IMR-90 (cell line): ENCODE data around the gene KCNJ18. TPM values are rescaled to one million over a fixed set of nuclear protein-coding genes. Genes with fewer than 3 reads are reported as not detected.
"Not testable (repeated sequence)": the region's sequence is repeated elsewhere in the genome, so short reads cannot be mapped to it uniquely, and the experiment has no call there.

Source experiments
- ATAC-seq: fragments of 200-7000 bp; cut with Tn5 transposase; 2 replicates; pipeline ENCODE4 v1.9.1; 2020; ENCODE audit warnings: low read depth, mild to moderate bottlenecking, moderate library complexity
- BruUV-seq: library from RNA; stranded (reverse); fragments of 400-500 nt; replicated peaks from 2 replicates; lab custom pipeline; 2021; lab: Mats Ljungman, UMichigan
- CTCF ChIA-PET: fragments of 300-600 bp; formaldehyde crosslinking; extraction: SDS; loops from one replicate; lab custom pipeline; 2021; ENCODE audit warnings: antibody characterized with exemption; lab: Yijun Ruan, JAX
- POLR2A ChIA-PET: fragments of 300-600 bp; sonication (Branson Sonifier 250); formaldehyde crosslinking; loops from one replicate; lab custom pipeline; 2022; ENCODE audit warnings: antibody characterized with exemption; ENCODE audit not compliant: unreplicated experiment; lab: Charles Lee
- DNase-seq: peaks from one replicate; pipeline ENCODE4 v3.0.0; 2013
- H2AFZ ChIP-seq: replicated peaks from 2 replicates; pipeline ENCODE3; 2013; ENCODE audit warnings: low read length, mild to moderate bottlenecking; ENCODE audit not compliant: poor library complexity
- H2AK5ac ChIP-seq: 2 replicates; pipeline ENCODE4 v1.6.1; 2013; ENCODE audit warnings: low read depth, low read length, inconsistent platforms
- H2AK9ac ChIP-seq: replicated peaks from 2 replicates; pipeline ENCODE3; 2013; ENCODE audit warnings: mild to moderate bottlenecking, low read depth, low read length, moderate library complexity; ENCODE audit not compliant: poor library complexity
- H2BK120ac ChIP-seq: 2 replicates; pipeline ENCODE4 v1.6.1; 2013; ENCODE audit warnings: low read depth, low read length, inconsistent platforms
- H2BK15ac ChIP-seq: 3 replicates; pipeline ENCODE4 v1.6.1; 2013; ENCODE audit warnings: low read depth, low read length, inconsistent platforms
- H2BK20ac ChIP-seq: 2 replicates; pipeline ENCODE4 v1.6.1; 2013; ENCODE audit warnings: low read depth, mild to moderate bottlenecking, inconsistent platforms, low read length, moderate library complexity
- H2BK5ac ChIP-seq: 2 replicates; pipeline ENCODE4 v1.6.1; 2013; ENCODE audit warnings: mild to moderate bottlenecking, low read depth, low read length, inconsistent platforms; ENCODE audit not compliant: poor library complexity, severe bottlenecking
- H3K14ac ChIP-seq: replicated peaks from 2 replicates; pipeline ENCODE4 v1.6.1; 2013; ENCODE audit warnings: low read depth, low read length, inconsistent platforms
- H3K18ac ChIP-seq: 2 replicates; pipeline ENCODE4 v1.6.1; 2013; ENCODE audit warnings: low read depth, low read length, control low read depth
- H3K23ac ChIP-seq: 2 replicates; pipeline ENCODE4 v1.6.1; 2013; ENCODE audit warnings: low read depth, low read length, inconsistent platforms
- H3K27ac ChIP-seq: 2 replicates; pipeline ENCODE4 v1.5.1; 2013; ENCODE audit warnings: mild to moderate bottlenecking, control low read depth, low read length; ENCODE audit not compliant: insufficient read depth
- H3K27me3 ChIP-seq: 2 replicates; pipeline ENCODE4 v1.6.1; 2013; ENCODE audit warnings: low read length; ENCODE audit not compliant: control insufficient read depth, insufficient read depth
- H3K36me3 ChIP-seq: 2 replicates; pipeline ENCODE4 v1.6.1; 2013; ENCODE audit warnings: low read length, mixed read lengths; ENCODE audit not compliant: control insufficient read depth, insufficient read depth
- H3K4ac ChIP-seq: 2 replicates; pipeline ENCODE4 v1.6.1; 2013; ENCODE audit warnings: low read depth, low read length, inconsistent platforms
- H3K4me1 ChIP-seq: 2 replicates; pipeline ENCODE4 v1.6.1; 2013; ENCODE audit warnings: low read length, mixed read lengths; ENCODE audit not compliant: control insufficient read depth, insufficient read depth
- H3K4me2 ChIP-seq: 2 replicates; pipeline ENCODE4 v1.6.1; 2013; ENCODE audit warnings: low read depth, mild to moderate bottlenecking, control low read depth, low read length, moderate library complexity
- H3K4me3 ChIP-seq: 2 replicates; pipeline ENCODE4 v1.5.1; 2013; ENCODE audit warnings: low read depth, mild to moderate bottlenecking, control low read depth, low read length, moderate library complexity; ENCODE audit not compliant: insufficient read depth
- H3K56ac ChIP-seq: 2 replicates; pipeline ENCODE4 v1.6.1; 2013; ENCODE audit warnings: low read length, inconsistent platforms; ENCODE audit not compliant: insufficient read depth; ENCODE audit errors: extremely low read depth
- H3K79me1 ChIP-seq, 2 experiments: 2 replicates each; pipeline ENCODE4 v1.6.1; 2013; ENCODE audit warnings: low read length in 2 of 2, inconsistent platforms in 1 of 2, low read depth in 1 of 2
- H3K9ac ChIP-seq: 2 replicates; pipeline ENCODE4 v1.6.1; 2013; ENCODE audit warnings: low read depth, low read length, control low read depth
- H3K9me1 ChIP-seq: 2 replicates; pipeline ENCODE4 v1.6.1; 2013; ENCODE audit warnings: low read length, inconsistent platforms; ENCODE audit not compliant: insufficient read depth
- H3K9me3 ChIP-seq: 2 replicates; pipeline ENCODE4 v1.6.1; 2013; ENCODE audit warnings: low read length; ENCODE audit not compliant: control insufficient read depth, insufficient read depth
- H4K20me1 ChIP-seq: 2 replicates; pipeline ENCODE4 v1.6.1; 2013; ENCODE audit warnings: low read length, inconsistent platforms; ENCODE audit not compliant: insufficient read depth
- H4K5ac ChIP-seq: 2 replicates; pipeline ENCODE4 v1.6.1; 2013; ENCODE audit warnings: mild to moderate bottlenecking, low read depth, low read length, control low read depth
- H4K8ac ChIP-seq, 2 experiments: 2 replicates each; pipeline ENCODE4 v1.6.1; 2013; ENCODE audit warnings: low read depth in 2 of 2, low read length in 2 of 2, control low read depth in 1 of 2, inconsistent platforms in 1 of 2
- H4K91ac ChIP-seq: 2 replicates; pipeline ENCODE4 v1.6.1; 2013; ENCODE audit warnings: low read depth, low read length, inconsistent platforms; ENCODE audit not compliant: insufficient read depth
- WGBS, 2 experiments: methylation state at CpG; one replicate each; pipeline versions ENCODE4 v1.1.5 to v1.1.7; 2013; ENCODE audit warnings: missing lambda C conversion rate in 2 of 2; ENCODE audit not compliant: insufficient read length in 1 of 2; ENCODE audit errors: extremely low coverage in 2 of 2; 5-methylcytosine and 5-hydroxymethylcytosine counted together
- dilution Hi-C: fragments of 300-500 bp; cut with HindIII; formaldehyde crosslinking; loops from one replicate; pipeline ENCODE4 v1.14.3; 2018; ENCODE audit warnings: low sequenced_read_pairs; ENCODE audit not compliant: unreplicated experiment
- in situ Hi-C: fragments of 300-500 bp; cut with MboI; formaldehyde crosslinking; loops from 3 replicates; pipeline ENCODE4 v1.14.3; 2019; ENCODE audit warnings: low sequenced_read_pairs, inconsistent platforms, mixed read lengths
- intact Hi-C: fragments of 100-400 bp; cut with micrococcal nuclease; formaldehyde crosslinking; loops from 2 replicates; pipeline ENCODE4 v1.10.0; 2022
- polyA plus RNA-seq, 3 experiments: library from polyadenylated mRNA; depleted of rRNA; stranded (reverse); fragments of >200 nt; gene quantifications; 2 replicates each; pipeline ENCODE4 v1.2.3, GENCODE V29; 2012; ENCODE audit warnings: low replicate concordance in 1 of 3
- total RNA-seq: library from RNA; depleted of rRNA; stranded (reverse); fragments of >200 nt; gene quantifications from 2 replicates; pipeline ENCODE4 v1.2.3, GENCODE V29; 2012

KCNJ18 gene
- total and polyA plus RNA-seq, 2 of the 4 experiments (the other 2 are of a cell fraction): not detected

DNA sequence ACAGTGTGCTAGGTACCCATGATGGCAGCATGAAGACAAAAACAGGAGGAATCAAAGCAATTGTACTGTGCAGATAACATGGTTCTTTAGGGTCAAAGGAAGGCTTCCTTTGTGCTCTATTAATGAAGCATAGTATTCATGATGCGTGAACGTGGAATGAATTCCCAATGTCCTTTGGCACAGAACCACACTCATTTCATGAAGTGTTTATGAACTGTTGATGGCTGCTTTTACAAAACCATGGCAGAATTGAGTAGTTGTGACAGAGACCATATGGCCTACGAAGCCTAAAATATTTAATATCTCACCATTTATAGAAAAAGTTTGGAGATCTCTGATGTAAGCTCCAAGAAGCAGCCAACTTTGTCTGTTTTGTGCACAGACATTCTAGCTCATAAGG, 22.4 kb downstream of the KCNJ18 start:
- H4K20me1 ChIP-seq, H4K5ac ChIP-seq, H4K91ac ChIP-seq, H3K36me3 ChIP-seq, CTCF ChIA-PET, ATAC-seq, in situ Hi-C loops, H3K79me1 ChIP-seq, H3K4ac ChIP-seq, H2BK120ac ChIP-seq, H2AK5ac ChIP-seq, H2BK20ac ChIP-seq, H2AFZ ChIP-seq, H3K27ac ChIP-seq, BruUV-seq, H2BK15ac ChIP-seq, H2AK9ac ChIP-seq, H3K23ac ChIP-seq, H3K14ac ChIP-seq, H3K9me1 ChIP-seq, H3K18ac ChIP-seq, H2BK5ac ChIP-seq, DNase-seq, H3K56ac ChIP-seq, intact Hi-C loops, H3K9ac ChIP-seq, POLR2A ChIA-PET, H3K4me3 ChIP-seq, H4K8ac ChIP-seq, H3K4me1 ChIP-seq, H3K4me2 ChIP-seq, dilution Hi-C loops, H3K9me3 ChIP-seq, H3K27me3 ChIP-seq: not testable (repeated sequence)
- WGBS, 2 experiments: no CpG with 5 or more reads among the region's 3 CpGs

DNA sequence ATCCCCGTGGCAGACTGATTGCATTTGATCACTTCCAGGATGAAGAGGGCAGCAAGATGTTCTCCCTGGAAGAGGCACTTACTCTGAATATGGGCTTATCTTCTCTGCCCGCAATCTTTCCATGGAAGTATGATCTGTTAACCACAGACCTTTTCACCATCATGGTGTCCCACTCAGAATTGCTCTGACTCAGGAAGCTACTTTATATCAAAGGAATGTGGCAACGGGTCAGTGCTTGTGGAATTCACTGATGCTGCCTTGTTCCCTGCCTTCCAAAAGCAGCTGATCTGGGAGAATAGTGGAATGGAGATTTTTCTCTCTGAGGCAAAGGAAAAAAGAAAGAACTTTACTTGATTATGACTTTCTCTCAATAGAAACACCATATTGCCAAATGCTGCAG, 23.6 kb downstream of the KCNJ18 start:
- H2BK120ac ChIP-seq, H2BK5ac ChIP-seq, intact Hi-C loops, H3K9me3 ChIP-seq, H3K4me2 ChIP-seq, H3K56ac ChIP-seq, H3K9ac ChIP-seq, H3K14ac ChIP-seq, H4K20me1 ChIP-seq, in situ Hi-C loops, H2BK15ac ChIP-seq, H3K4me3 ChIP-seq, H3K27me3 ChIP-seq, H4K8ac ChIP-seq, H2AK9ac ChIP-seq, H3K79me1 ChIP-seq, CTCF ChIA-PET, H4K91ac ChIP-seq, H2AK5ac ChIP-seq, H3K18ac ChIP-seq, H3K36me3 ChIP-seq, H3K27ac ChIP-seq, H2BK20ac ChIP-seq, DNase-seq, POLR2A ChIA-PET, BruUV-seq, H3K4me1 ChIP-seq, H3K23ac ChIP-seq, dilution Hi-C loops, H4K5ac ChIP-seq, H3K4ac ChIP-seq, H3K9me1 ChIP-seq, H2AFZ ChIP-seq: not testable (repeated sequence)
- ATAC-seq: peak; percentile 85
- no CpG with 5 or more reads among the region's 3 CpGs for WGBS, 2 experiments
